GM12891 (cell line): ENCODE measurements around the gene RNU2-1.

Experiments used
- POLR2A ChIP-seq: IDR thresholded peaks from 2 replicates; pipeline ENCODE4 v1.6.1; 2011; ENCODE audit warnings: low read depth, low read length, control low read depth
- POLR2AphosphoS5 ChIP-seq: IDR thresholded peaks from 2 replicates; pipeline ENCODE4 v1.6.1; 2011; ENCODE audit warnings: low read depth, low read length, control low read depth
- POU2F2 ChIP-seq: IDR thresholded peaks from 2 replicates; pipeline ENCODE4 v1.6.1; 2011; ENCODE audit warnings: low read depth, mild to moderate bottlenecking, control low read depth, low read length, moderate library complexity
- SPI1 ChIP-seq: IDR thresholded peaks from 2 replicates; pipeline ENCODE4 v1.6.1; 2011; ENCODE audit warnings: low read depth, low read length, control low read depth
- TAF1 ChIP-seq: IDR thresholded peaks from 2 replicates; pipeline ENCODE4 v1.6.1; 2011; ENCODE audit warnings: low read depth, low read length, control low read depth

GRCh38 chr17:43216369-43216761, 17.4 kb downstream of the RNU2-1 start:
- no peak for TF ChIP-seq POLR2AphosphoS5
- no peak for TF ChIP-seq POLR2A
- no peak for TF ChIP-seq SPI1
- no peak for TF ChIP-seq TAF1
- no peak for TF ChIP-seq POU2F2
